Upper lobe of left lung (tissue), 4 donors: Measurements from ENCODE around the gene RASAL2.

Experiments
- POLR2A ChIP-seq, 4 donors: fragments of 450-650 bp; IDR thresholded peaks; one replicate each; pipeline ENCODE4 v1.5.1; 2016 to 2017; ENCODE audit warnings: antibody characterized with exemption in 4 of 4, mild to moderate bottlenecking in 2 of 4
- POLR2AphosphoS5 ChIP-seq, 2 donors: sonication (generic); formaldehyde crosslinking; IDR thresholded peaks; one replicate each; pipeline ENCODE4 v1.5.1; 2017; ENCODE audit warnings: antibody characterized with exemption in 2 of 2
- TF ChIP-seq, protein P1 (sequence below), 6 experiments: fragments of 450-650 bp in 4 of 6; fragments of 200-600 bp in 2 of 6; sonication (generic) in 2 of 6; IDR thresholded peaks; one replicate each; pipeline ENCODE4 v1.5.1; 2016 to 2019; ENCODE audit warnings: antibody characterized with exemption in 6 of 6

DNA sequence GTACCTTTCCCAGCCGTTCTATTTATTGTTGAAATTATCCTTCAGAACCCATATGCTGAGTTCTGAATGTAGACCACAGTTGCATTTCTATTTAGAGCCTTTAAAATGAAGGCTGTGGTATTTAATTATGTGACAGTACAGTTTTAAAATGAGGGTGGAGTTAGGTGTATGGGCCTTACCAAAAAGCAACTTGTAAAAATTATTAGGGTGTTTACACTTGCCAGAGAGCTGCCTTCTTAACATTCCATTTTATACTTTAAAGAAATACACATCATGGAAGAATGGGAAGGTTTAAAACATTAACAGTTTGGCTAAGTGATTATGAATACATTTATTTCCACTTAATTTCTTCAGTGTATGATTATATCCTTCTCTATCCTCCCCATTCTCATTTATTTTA, 75.7 kb downstream of the RASAL2 start:
- TF ChIP-seq POLR2A (IDR thresholded peaks at IDR 0.05) (no peak), POLR2AphosphoS5 (IDR thresholded peaks at IDR 0.05) (no peak)
- TF ChIP-seq, protein P1, sequence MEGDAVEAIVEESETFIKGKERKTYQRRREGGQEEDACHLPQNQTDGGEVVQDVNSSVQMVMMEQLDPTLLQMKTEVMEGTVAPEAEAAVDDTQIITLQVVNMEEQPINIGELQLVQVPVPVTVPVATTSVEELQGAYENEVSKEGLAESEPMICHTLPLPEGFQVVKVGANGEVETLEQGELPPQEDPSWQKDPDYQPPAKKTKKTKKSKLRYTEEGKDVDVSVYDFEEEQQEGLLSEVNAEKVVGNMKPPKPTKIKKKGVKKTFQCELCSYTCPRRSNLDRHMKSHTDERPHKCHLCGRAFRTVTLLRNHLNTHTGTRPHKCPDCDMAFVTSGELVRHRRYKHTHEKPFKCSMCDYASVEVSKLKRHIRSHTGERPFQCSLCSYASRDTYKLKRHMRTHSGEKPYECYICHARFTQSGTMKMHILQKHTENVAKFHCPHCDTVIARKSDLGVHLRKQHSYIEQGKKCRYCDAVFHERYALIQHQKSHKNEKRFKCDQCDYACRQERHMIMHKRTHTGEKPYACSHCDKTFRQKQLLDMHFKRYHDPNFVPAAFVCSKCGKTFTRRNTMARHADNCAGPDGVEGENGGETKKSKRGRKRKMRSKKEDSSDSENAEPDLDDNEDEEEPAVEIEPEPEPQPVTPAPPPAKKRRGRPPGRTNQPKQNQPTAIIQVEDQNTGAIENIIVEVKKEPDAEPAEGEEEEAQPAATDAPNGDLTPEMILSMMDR (IDR thresholded peaks at IDR 0.05) = no peak
